Measurements from ENCODE around the gene ZNF727.

DNA sequence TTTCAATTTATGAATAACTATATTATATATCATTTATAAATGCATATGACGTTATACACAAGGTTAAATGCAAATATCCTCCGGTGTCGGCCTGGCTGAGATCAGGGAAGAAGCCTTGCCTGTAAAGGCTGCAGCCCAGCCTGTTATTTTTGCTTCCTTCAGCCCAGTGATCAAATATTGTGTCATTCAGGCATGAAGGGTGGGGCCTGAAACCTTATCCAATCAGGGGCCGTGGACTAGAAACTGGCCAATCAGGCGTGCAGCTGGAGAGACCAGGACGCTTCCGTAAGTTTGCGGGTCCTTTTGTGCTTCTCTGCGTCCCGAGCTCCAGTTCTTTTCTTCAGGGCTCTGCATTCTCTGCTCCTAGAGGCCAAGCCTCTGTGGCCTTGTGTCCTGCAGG, 46.7 kb upstream of the ZNF727 start, which contains the start of gene ZNF722:
- no peak for TF ChIP-seq EZH2 (IDR thresholded peaks at IDR 0.05; ENCODE audit: borderline replicate concordance, low read length)
- TF ChIP-seq, protein P1, sequence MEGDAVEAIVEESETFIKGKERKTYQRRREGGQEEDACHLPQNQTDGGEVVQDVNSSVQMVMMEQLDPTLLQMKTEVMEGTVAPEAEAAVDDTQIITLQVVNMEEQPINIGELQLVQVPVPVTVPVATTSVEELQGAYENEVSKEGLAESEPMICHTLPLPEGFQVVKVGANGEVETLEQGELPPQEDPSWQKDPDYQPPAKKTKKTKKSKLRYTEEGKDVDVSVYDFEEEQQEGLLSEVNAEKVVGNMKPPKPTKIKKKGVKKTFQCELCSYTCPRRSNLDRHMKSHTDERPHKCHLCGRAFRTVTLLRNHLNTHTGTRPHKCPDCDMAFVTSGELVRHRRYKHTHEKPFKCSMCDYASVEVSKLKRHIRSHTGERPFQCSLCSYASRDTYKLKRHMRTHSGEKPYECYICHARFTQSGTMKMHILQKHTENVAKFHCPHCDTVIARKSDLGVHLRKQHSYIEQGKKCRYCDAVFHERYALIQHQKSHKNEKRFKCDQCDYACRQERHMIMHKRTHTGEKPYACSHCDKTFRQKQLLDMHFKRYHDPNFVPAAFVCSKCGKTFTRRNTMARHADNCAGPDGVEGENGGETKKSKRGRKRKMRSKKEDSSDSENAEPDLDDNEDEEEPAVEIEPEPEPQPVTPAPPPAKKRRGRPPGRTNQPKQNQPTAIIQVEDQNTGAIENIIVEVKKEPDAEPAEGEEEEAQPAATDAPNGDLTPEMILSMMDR (conservative IDR thresholded peaks at IDR 0.05 in 1 of 2, IDR thresholded peaks at IDR 0.05 in 1 of 2; ENCODE audit: extremely low read depth in 1 of 2, insufficient read depth in 1 of 2, low read depth in 1 of 2, low read length in 2 of 2): no peak

Data from mammary epithelial cell (primary cell).